ENCODE results near the gene CAPRIN1.
A peak's percentile ranks its signal among the peaks of the same experiment; 100 is the strongest.

The CAPRIN1 gene, protein sequence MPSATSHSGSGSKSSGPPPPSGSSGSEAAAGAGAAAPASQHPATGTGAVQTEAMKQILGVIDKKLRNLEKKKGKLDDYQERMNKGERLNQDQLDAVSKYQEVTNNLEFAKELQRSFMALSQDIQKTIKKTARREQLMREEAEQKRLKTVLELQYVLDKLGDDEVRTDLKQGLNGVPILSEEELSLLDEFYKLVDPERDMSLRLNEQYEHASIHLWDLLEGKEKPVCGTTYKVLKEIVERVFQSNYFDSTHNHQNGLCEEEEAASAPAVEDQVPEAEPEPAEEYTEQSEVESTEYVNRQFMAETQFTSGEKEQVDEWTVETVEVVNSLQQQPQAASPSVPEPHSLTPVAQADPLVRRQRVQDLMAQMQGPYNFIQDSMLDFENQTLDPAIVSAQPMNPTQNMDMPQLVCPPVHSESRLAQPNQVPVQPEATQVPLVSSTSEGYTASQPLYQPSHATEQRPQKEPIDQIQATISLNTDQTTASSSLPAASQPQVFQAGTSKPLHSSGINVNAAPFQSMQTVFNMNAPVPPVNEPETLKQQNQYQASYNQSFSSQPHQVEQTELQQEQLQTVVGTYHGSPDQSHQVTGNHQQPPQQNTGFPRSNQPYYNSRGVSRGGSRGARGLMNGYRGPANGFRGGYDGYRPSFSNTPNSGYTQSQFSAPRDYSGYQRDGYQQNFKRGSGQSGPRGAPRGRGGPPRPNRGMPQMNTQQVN

GRCh38 chr11:34051349-34052035 is at the start of gene CAPRIN1:
CAPRIN1 (plus strand) TSS chr11:34051731; CDS start chr11:34052421, 690 bp downstream.
- peak; percentile 76 to 97 for DNase-seq

DNA sequence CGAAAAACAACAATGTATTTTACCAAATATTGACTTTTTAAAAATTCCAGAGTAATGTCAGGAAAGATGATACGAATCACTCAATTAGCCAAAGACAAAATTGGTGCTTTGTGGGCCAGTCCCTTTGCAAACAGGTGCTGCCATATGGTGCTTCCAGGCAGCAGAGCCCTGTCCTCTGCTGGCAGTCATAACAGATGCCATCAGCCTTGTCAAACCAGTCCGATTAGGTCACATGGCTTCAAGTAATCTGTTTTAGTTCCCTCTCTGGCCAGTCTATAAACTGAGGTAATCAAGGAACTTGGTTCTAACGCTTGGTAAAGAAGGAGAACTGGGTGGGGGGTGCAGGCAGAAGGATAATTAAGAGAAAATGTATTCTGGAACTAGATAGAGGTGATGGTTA is 49.1 kb upstream of the CAPRIN1 start:
- DNase-seq = no peak

- DNase-seq = no peak
These were observed 47.3 kb upstream of the CAPRIN1 start for GRCh38 chr11:34004236-34004635.

DNA sequence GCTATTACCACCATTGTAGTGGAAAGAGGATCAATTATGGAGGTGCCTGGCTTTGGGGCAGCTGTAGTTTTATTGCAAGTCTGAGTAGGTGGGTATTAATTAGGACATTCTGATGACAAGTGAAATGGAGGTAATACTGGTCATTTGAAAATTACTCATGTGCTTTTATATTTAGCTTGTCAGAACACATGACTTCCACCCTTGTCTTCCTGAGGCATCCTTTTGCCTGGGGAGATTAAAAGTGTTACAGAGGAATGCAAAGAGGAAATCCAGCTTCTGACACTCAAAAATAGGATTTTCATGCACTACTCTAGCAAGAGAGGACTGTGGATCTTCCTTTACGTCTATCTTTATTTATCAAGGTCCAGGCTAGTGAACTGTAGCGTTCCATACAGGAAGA is 44.7 kb upstream of the CAPRIN1 start:
- DNase-seq = no peak

DNA sequence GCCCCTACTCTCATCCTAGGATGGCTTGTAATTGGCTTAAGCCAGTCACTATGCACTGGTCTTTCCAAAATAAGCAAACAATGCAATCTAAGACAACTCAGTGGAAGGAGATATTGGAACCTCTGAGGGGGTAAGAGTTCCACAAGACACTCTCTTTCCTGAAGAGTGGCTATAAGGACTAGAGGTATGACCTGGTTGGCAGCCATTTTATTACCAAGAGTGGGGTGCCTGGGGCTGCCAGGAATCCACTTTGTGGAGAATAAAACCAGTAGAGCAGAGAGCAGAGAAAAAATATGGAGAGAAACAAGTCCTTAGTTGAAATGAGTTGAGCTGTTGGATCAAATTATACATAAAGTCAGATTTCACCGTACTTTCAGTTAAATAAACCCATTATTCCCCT is 38.8 kb upstream of the CAPRIN1 start:
- no peak for DNase-seq

DNA sequence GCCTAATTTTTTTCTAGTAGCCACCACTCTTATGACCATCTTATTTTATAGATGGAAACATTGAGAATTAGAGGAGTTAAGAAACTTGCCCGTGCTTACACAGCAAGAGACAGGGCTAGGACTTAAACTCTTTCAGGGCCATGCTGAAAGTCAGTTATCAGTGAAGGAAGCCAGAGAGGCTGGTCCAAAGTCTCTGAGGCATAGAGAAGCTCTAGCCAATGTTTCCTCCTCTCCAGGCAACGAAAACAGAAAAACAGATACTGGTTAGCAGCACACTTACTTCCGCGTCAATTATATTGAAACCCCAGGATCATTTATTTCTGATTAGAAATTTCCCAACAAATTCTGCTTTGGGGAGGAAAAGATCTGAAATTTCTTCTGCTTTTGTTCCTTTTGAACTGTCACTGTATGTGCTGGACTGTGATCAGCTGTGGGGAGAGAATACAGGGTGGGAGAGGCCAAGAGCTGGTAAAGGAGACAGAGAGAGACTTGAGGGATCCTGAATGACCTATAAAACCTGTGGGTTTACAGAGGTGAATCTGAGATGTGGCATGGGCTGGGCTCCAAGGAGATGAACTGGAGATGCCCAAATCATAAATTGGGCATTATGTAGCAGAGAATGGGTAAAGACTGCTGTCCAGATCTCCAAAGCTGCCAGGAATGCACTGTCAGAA is 37.5 kb upstream of the CAPRIN1 start:
- DNase-seq = no peak

- no peak for DNase-seq
These were observed 29.4 kb upstream of the CAPRIN1 start for GRCh38 chr11:34021977-34022735.

DNA sequence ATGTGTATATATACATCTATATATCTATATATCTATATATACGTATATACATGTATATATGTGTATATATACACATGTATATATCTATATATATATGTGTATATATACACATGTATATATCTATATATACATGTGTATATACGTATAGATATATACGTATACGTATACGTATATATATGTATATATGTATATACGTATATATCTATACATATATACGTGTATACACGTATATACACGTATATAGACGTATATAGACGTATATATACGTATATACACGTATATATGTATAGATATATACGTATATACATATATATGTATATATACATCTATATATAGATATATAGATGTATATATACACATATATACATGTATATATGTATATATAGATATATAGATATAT is 25.1 kb upstream of the CAPRIN1 start:
- DNase-seq = no peak

DNA sequence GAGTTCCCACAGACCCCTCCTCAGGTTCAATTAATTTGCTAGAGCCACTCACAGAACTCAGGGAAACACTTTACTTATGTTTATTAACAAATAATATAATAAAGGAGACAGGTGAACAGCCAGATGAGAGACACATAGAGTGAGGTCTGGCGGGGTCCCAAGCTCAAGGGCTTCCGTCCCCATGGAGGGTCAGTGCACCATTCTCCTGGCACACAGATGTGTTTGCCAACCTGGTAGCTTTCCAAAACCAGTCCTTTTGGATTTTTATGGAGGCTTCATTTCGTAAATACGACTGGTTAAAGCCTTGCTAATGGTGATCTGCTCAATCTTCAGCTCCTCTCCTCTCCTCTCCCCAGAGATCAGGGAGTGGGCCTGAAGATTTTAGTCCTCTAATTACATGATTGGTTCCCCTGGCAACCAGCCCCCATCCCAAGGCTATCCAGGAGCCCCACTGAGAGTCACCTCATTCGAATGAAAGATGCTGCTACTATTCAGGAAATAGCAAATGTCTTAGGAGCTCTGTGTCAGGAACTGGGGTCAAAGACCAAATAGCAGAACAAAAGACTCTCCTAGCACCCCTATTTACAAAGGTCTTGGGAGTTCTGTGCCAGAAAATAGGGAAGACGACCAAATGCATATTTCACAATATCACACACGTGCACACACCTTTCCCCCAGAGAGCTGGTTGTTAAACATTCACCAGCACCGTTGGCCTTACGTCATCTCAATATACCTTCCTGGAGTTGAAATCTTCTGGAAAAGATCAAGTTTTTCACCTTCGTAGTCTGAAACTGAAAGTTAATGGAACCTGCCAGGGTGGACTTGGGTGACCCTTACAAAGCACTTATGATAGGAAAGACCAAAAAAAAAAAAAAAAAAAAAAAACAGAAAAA is 23.8 kb upstream of the CAPRIN1 start:
- DNase-seq = no peak

DNA sequence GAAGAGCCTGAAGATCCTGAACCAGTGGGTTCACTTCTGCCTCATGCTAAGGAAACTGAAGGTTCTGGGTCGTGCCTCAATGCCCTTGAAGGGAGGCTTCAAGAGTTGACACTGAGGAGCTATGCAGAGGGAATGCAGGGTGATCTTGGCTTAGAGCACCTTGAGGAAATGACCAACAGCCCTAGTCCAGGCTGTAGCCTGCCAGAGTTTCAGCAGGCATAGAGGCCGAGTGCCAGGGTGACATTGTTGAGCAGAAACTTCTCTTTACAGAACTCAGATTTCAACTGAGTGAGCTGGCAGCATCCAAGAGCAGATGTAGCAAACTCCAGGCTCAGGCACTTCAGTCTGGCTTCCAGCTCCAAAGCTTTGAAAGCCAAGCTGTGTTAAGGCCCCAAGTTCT is 23.1 kb upstream of the CAPRIN1 start:
- no peak for DNase-seq

DNA sequence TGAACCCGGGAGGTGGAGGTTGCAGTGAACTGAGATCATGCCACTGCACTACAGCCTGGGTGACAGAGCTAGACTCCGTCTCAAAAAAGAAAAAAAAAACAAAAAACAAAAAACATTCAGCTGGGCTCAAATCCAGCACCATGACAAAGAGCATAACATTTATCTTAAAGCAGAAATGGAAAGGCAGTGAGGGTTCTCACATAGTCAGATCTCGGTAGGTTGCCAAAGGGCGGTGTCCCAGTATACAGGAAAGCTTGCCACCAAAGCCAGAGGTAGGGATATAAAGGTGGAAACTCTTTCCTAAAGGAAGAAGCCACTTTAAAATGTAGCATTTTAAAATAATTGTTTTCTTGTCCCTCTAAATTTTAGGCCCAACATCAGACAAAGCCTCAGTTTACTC is 22.4 kb upstream of the CAPRIN1 start:
- DNase-seq = no peak

GRCh38 chr11:34030382-34030781 is 21.1 kb upstream of the CAPRIN1 start:
- DNase-seq = no peak

GRCh38 chr11:34033399-34033798 is 18.1 kb upstream of the CAPRIN1 start:
- no peak for DNase-seq

DNA sequence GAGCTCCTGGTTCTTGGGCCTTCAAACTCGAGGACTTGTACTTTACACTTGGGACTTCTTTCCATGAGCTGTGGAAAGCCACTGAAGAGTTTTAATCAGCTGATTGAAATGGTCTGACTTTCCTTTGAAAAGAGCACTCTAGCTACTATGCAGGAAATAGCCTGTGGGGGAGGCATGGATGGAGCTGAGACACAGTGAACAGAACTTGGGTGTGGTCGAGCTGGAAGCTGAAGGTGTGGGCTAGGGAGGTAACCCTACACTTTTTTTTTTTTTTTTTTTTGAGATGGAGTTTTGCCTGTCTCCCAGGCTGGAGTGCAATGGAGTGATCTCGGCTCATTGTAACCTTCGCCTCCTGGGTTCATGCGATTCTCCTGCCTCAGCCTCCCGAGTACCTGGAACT is 17.5 kb upstream of the CAPRIN1 start:
- no peak for DNase-seq

- DNase-seq = no peak
These were observed 15.1 kb upstream of the CAPRIN1 start for GRCh38 chr11:34036456-34036855.

DNA sequence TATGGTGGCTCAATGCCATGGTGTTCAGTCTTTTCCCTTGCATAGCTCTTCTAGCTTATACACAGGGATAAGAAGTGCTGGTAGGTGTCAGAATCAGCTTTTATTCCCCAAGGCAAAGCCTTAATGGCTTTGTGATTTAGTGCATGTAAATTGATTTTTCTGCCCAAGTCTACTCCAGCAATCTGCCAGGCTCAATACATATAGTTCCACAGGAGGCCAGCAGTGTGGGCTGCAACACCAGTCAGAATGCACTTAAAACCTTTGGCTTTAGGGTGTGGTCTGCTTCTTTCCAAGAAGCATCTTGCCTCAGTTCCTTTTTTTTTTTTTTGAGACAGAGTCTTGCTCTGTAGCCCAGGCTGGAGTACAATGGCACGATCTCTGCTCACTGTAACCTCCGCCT is 14.5 kb upstream of the CAPRIN1 start:
- no peak for DNase-seq

- DNase-seq = no peak
These were observed 11.0 kb upstream of the CAPRIN1 start for GRCh38 chr11:34040571-34040970.

- peak; percentile 18 to 83 for DNase-seq
These were observed 6.7 kb upstream of the CAPRIN1 start for GRCh38 chr11:34044664-34045485.

GRCh38 chr11:34049028-34049427 is 2.5 kb upstream of the CAPRIN1 start:
- DNase-seq = no peak

DNA sequence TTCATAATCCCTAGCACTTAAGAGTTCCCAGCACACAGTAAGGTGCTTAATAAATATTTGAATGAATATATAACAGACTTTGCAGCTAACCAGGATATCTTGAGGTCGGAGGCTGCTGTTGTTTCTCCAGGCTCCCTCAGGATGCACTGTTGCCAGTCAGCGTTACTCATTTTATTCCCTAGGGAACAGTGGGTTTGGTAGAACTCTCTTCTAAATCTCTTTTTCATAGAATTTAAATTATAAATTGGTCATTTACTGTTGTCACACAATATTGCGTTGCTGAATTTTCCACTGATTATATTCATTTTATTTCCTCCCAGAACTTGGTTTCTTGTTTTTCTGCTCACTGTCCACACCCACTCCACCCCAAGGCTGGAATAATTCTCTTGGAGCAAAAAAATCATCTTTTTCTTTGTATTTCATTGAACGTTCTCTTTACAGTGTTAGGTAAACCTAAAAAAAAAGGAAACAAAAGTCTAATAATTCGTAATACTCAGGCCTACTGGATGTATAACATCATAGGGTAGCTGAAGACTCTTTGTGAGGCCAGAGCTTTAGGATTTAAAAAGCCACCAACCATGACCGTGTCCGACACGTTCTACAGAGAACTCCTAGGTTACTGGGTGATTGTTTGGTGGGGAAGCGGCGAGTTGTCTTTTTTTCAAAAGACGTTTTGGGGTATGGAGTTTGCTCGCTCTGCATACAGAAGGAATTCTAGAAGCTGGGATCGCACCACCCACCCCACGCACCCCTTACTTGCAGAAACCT is 766 bp upstream of the CAPRIN1 start:
- DNase-seq = peak in 1 of 2 donors; percentile 75

Measured in bone marrow (tissue), 2 donors.